ENCODE results near the gene TPP1. TPM values are rescaled to one million over a fixed set of nuclear protein-coding genes. Genes with fewer than 3 reads are reported as not detected.

TPP1 gene
- polyA plus RNA-seq, 2 donors, result 18.6 to 20.9 TPM

DNA sequence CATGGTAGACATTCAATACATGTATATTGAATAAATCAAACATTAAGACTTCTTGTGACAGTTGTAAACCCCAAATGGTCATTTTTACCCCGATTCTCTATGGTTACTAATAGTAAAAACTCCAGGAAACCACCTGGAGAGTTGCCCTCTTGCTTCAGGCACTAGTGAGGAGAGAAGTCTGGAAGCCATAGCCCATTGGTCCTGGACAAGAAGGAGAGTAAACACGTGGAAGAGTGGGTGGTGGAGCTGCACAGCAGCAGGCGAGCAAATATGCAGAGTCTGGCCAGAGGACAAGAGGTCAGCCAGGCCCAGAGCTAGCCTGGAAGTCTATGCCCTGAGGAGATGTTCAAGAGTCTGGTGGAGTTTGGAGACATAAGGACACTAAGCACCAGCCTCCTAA, 18.6 kb upstream of the TPP1 start:
- Histone ChIP-seq H3K9me3 (ENCODE audit: control insufficient read depth in 2 of 2, insufficient read depth in 1 of 2, low read depth in 1 of 2, low read length in 1 of 2) (no peaks in the 10 kb centered on the region), H3K4me3 (ENCODE audit: low read depth in 1 of 2, low read length in 2 of 2) (no peak overlapping the region), H3K27me3 (ENCODE audit: control insufficient read depth in 1 of 2, insufficient read depth in 2 of 2, low read length in 2 of 2) (no peaks in the 10 kb centered on the region), H3K36me3 (ENCODE audit: control insufficient read depth in 2 of 2, insufficient read depth in 2 of 2, low read length in 1 of 2) (peaks cover 0 to 2% of the 10 kb centered on the region in 2 donors), H3K27ac (ENCODE audit: low read depth in 2 of 2, low read length in 1 of 2) (no peak overlapping the region), H3K4me1 (ENCODE audit: control insufficient read depth in 2 of 2, insufficient read depth in 2 of 2, low read length in 1 of 2) (peaks cover 0 to 3% of the 10 kb centered on the region in 2 donors)
- 13 to 22% methylated on average over 3 of the region's 3 CpGs for WGBS, 2 donors

GRCh38 chr11:6636480-6636879, 17.3 kb upstream of the TPP1 start:
- WGBS, 2 donors, result 84 to 86% methylated on average over 3 of the region's 3 CpGs
- peak overlapping the region in 1 of 2 donors; percentile 18 for H3K27ac ChIP-seq (ENCODE audit: low read depth in 2 of 2, low read length in 1 of 2)

DNA sequence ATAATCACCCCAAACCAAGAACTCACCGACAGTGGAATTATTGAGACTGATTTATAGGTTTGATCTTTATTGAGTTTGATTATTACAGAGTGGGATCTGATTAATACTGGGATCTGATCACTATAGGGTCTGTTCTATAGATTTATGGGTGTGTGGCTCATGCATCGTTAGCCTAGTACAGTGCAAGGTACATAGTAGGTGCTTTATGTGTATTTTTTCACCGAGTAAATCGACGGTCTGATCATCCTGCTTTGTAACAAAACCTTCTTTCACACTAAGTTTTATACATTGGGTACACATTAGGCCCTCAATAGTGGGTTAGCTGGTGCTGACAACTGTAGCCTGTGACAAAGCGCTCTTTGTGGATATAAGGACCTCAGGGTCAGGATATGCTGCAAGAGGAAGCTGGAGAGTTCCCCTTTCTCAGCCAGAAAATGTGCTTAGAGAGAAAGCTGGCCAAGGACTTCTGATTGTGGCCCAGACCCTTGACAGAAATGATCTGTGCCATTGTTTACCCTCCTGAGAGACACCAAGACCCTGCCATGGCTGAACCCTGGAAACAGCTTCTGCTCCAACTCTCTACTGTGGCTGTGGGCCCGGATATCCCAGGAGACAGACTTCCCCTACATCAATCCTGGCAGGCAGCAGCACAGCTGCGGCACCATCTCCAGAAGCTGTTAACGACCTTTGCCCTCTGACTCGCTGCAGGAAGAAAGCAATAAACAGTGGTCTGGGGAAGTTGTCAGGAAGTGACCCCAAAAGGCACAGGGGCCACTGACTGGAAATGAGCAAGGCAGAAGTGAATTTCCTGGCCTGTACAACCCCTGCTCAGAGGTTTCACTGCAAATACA, 16.1 kb upstream of the TPP1 start:
- Histone ChIP-seq H3K9me3 (ENCODE audit: control insufficient read depth in 2 of 2, insufficient read depth in 1 of 2, low read depth in 1 of 2, low read length in 1 of 2) (no peaks in the 10 kb centered on the region), H3K4me1 (ENCODE audit: control insufficient read depth in 2 of 2, insufficient read depth in 2 of 2, low read length in 1 of 2) (peaks cover 0 to 2% of the 10 kb centered on the region in 2 donors), H3K27me3 (ENCODE audit: control insufficient read depth in 1 of 2, insufficient read depth in 2 of 2, low read length in 2 of 2) (no peaks in the 10 kb centered on the region), H3K27ac (ENCODE audit: low read depth in 2 of 2, low read length in 1 of 2) (peak overlapping the region; percentile 35 to 60), H3K4me3 (ENCODE audit: low read depth in 1 of 2, low read length in 2 of 2) (no peak overlapping the region), H3K36me3 (ENCODE audit: control insufficient read depth in 2 of 2, insufficient read depth in 2 of 2, low read length in 1 of 2) (no peaks in the 10 kb centered on the region)
- 52 to 59% methylated on average over 10 of the region's 10 CpGs for WGBS, 2 donors

More at GRCh38 chr11:6636480-6636879, 17.3 kb upstream of the TPP1 start:
- H3K27me3 ChIP-seq (ENCODE audit: control insufficient read depth in 1 of 2, insufficient read depth in 2 of 2, low read length in 2 of 2), result no peaks in the 10 kb centered on the region
- H3K4me1 ChIP-seq (ENCODE audit: control insufficient read depth in 2 of 2, insufficient read depth in 2 of 2, low read length in 1 of 2), result peaks cover 0 to 3% of the 10 kb centered on the region in 2 donors
- H3K9me3 ChIP-seq (ENCODE audit: control insufficient read depth in 2 of 2, insufficient read depth in 1 of 2, low read depth in 1 of 2, low read length in 1 of 2), result no peaks in the 10 kb centered on the region
- H3K4me3 ChIP-seq (ENCODE audit: low read depth in 1 of 2, low read length in 2 of 2), result no peak overlapping the region
- H3K36me3 ChIP-seq (ENCODE audit: control insufficient read depth in 2 of 2, insufficient read depth in 2 of 2, low read length in 1 of 2), result peaks cover 0 to 2% of the 10 kb centered on the region in 2 donors

- Histone ChIP-seq H3K4me3 (ENCODE audit: low read depth in 1 of 2, low read length in 2 of 2) (no peak overlapping the region), H3K27me3 (ENCODE audit: control insufficient read depth in 1 of 2, insufficient read depth in 2 of 2, low read length in 2 of 2) (no peaks in the 10 kb centered on the region), H3K9me3 (ENCODE audit: control insufficient read depth in 2 of 2, insufficient read depth in 1 of 2, low read depth in 1 of 2, low read length in 1 of 2) (peaks cover 0 to 5% of the 10 kb centered on the region in 2 donors), H3K27ac (ENCODE audit: low read depth in 2 of 2, low read length in 1 of 2) (no peak overlapping the region), H3K4me1 (ENCODE audit: control insufficient read depth in 2 of 2, insufficient read depth in 2 of 2, low read length in 1 of 2) (peaks cover 2 to 4% of the 10 kb centered on the region in 2 donors), H3K36me3 (ENCODE audit: control insufficient read depth in 2 of 2, insufficient read depth in 2 of 2, low read length in 1 of 2) (peaks cover 0 to 4% of the 10 kb centered on the region in 2 donors)
- WGBS, 2 donors, result 66 to 67% methylated on average over 1 of the region's 1 CpG
These were observed 15.3 kb upstream of the TPP1 start for GRCh38 chr11:6634534-6634933.

- Histone ChIP-seq H3K4me3 (ENCODE audit: low read depth in 1 of 2, low read length in 2 of 2) (no peak overlapping the region), H3K4me1 (ENCODE audit: control insufficient read depth in 2 of 2, insufficient read depth in 2 of 2, low read length in 1 of 2) (peaks cover 2 to 4% of the 10 kb centered on the region in 2 donors), H3K9me3 (ENCODE audit: control insufficient read depth in 2 of 2, insufficient read depth in 1 of 2, low read depth in 1 of 2, low read length in 1 of 2) (peaks cover 0 to 6% of the 10 kb centered on the region in 2 donors), H3K36me3 (ENCODE audit: control insufficient read depth in 2 of 2, insufficient read depth in 2 of 2, low read length in 1 of 2) (peaks cover 0 to 4% of the 10 kb centered on the region in 2 donors), H3K27me3 (ENCODE audit: control insufficient read depth in 1 of 2, insufficient read depth in 2 of 2, low read length in 2 of 2) (no peaks in the 10 kb centered on the region), H3K27ac (ENCODE audit: low read depth in 2 of 2, low read length in 1 of 2) (no peak overlapping the region)
- WGBS, 2 donors, result 90 to 94% methylated on average over 16 of the region's 16 CpGs
These were observed 14.5 kb upstream of the TPP1 start for GRCh38 chr11:6633422-6634408.

- 91% methylated on average over 29 of the region's 29 CpGs for WGBS, 2 donors
- no peak overlapping the region for H3K4me3 ChIP-seq (ENCODE audit: low read depth in 1 of 2, low read length in 2 of 2)
- H3K27ac ChIP-seq (ENCODE audit: low read depth in 2 of 2, low read length in 1 of 2), result no peak overlapping the region
- peaks cover 0 to 6% of the 10 kb centered on the region in 2 donors for H3K36me3 ChIP-seq (ENCODE audit: control insufficient read depth in 2 of 2, insufficient read depth in 2 of 2, low read length in 1 of 2)
- H3K9me3 ChIP-seq (ENCODE audit: control insufficient read depth in 2 of 2, insufficient read depth in 1 of 2, low read depth in 1 of 2, low read length in 1 of 2), result peaks cover 0 to 6% of the 10 kb centered on the region in 2 donors
- H3K4me1 ChIP-seq (ENCODE audit: control insufficient read depth in 2 of 2, insufficient read depth in 2 of 2, low read length in 1 of 2), result peaks cover 2 to 5% of the 10 kb centered on the region in 2 donors
- no peaks in the 10 kb centered on the region for H3K27me3 ChIP-seq (ENCODE audit: control insufficient read depth in 1 of 2, insufficient read depth in 2 of 2, low read length in 2 of 2)
These were observed 13.2 kb upstream of the TPP1 start for GRCh38 chr11:6632116-6633073.

DNA sequence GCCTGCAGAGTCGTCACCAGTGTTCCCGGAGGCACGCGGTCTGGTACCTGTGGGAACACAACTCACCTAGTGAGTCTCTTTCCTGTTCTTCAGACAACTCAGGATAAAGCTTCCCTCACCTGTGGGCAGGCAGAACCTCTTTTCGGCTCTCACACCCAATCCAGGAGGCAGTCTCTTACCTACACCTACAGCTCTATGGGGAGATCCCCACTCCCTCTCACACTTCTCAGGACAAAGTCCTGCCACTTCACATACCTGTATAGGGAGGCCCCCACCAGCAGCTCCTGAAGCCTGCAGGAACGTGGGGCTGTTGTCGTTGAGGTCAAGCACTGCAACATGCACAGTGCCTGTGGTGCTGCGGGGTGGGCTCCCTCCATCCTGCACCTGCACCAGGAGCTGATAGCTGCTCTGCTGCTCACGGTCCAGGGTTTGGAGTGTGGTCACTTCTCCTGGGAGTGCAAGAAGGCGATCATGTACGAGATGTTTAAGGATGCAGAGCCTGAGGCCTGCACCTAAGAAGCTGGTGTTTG, 12.2 kb upstream of the TPP1 start:
- H3K27ac ChIP-seq (ENCODE audit: low read depth in 2 of 2, low read length in 1 of 2), result no peak overlapping the region
- H3K27me3 ChIP-seq (ENCODE audit: control insufficient read depth in 1 of 2, insufficient read depth in 2 of 2, low read length in 2 of 2), result no peaks in the 10 kb centered on the region
- peaks cover 0 to 6% of the 10 kb centered on the region in 2 donors for H3K9me3 ChIP-seq (ENCODE audit: control insufficient read depth in 2 of 2, insufficient read depth in 1 of 2, low read depth in 1 of 2, low read length in 1 of 2)
- peaks cover 2 to 7% of the 10 kb centered on the region in 2 donors for H3K4me1 ChIP-seq (ENCODE audit: control insufficient read depth in 2 of 2, insufficient read depth in 2 of 2, low read length in 1 of 2)
- H3K4me3 ChIP-seq (ENCODE audit: low read depth in 1 of 2, low read length in 2 of 2), result no peak overlapping the region
- H3K36me3 ChIP-seq (ENCODE audit: control insufficient read depth in 2 of 2, insufficient read depth in 2 of 2, low read length in 1 of 2), result peaks cover 0 to 11% of the 10 kb centered on the region in 2 donors
- 92 to 95% methylated on average over 11 of the region's 11 CpGs for WGBS, 2 donors

- WGBS, 2 donors, result 46 to 55% methylated on average over 26 to 28 of the region's 28 CpGs
- H3K36me3 ChIP-seq (ENCODE audit: control insufficient read depth in 2 of 2, insufficient read depth in 2 of 2, low read length in 1 of 2), result peaks cover 0 to 11% of the 10 kb centered on the region in 2 donors
- H3K9me3 ChIP-seq (ENCODE audit: control insufficient read depth in 2 of 2, insufficient read depth in 1 of 2, low read depth in 1 of 2, low read length in 1 of 2), result peaks cover 0 to 6% of the 10 kb centered on the region in 2 donors
- H3K4me3 ChIP-seq (ENCODE audit: low read depth in 1 of 2, low read length in 2 of 2), result peak overlapping the region; percentile 23
- no peak overlapping the region for H3K27ac ChIP-seq (ENCODE audit: low read depth in 2 of 2, low read length in 1 of 2)
- H3K4me1 ChIP-seq (ENCODE audit: control insufficient read depth in 2 of 2, insufficient read depth in 2 of 2, low read length in 1 of 2), result peaks cover 2 to 7% of the 10 kb centered on the region in 2 donors
- no peaks in the 10 kb centered on the region for H3K27me3 ChIP-seq (ENCODE audit: control insufficient read depth in 1 of 2, insufficient read depth in 2 of 2, low read length in 2 of 2)
These were observed 11.5 kb upstream of the TPP1 start for GRCh38 chr11:6630632-6631291.

All from esophagus (tissue), 2 donors.